ENCODE data around the gene CLEC3B. TPM values are rescaled to one million over a fixed set of nuclear protein-coding genes. Genes with fewer than 3 reads are reported as not detected.

The CLEC3B gene
- total RNA-seq, 2 experiments from 2014 or later: not detected

- intact Hi-C loops (cut with micrococcal nuclease): no loop called here
- no peak overlapping the region for H3K4me3 Mint-ChIP-seq
- peaks cover 23% of the 10 kb centered on the region for H3K4me1 Mint-ChIP-seq (ENCODE audit: low read depth)
- DNase-seq (no peak), ATAC-seq (no peak)
- POLR2A ChIA-PET: no interaction called here
- H3K27me3 Mint-ChIP-seq: no peaks in the 10 kb centered on the region
- peaks cover 72% of the 10 kb centered on the region for H3K36me3 Mint-ChIP-seq (ENCODE audit: low read depth)
- peaks cover 9% of the 10 kb centered on the region for H3K9me3 Mint-ChIP-seq
- TF ChIP-seq, protein P1, sequence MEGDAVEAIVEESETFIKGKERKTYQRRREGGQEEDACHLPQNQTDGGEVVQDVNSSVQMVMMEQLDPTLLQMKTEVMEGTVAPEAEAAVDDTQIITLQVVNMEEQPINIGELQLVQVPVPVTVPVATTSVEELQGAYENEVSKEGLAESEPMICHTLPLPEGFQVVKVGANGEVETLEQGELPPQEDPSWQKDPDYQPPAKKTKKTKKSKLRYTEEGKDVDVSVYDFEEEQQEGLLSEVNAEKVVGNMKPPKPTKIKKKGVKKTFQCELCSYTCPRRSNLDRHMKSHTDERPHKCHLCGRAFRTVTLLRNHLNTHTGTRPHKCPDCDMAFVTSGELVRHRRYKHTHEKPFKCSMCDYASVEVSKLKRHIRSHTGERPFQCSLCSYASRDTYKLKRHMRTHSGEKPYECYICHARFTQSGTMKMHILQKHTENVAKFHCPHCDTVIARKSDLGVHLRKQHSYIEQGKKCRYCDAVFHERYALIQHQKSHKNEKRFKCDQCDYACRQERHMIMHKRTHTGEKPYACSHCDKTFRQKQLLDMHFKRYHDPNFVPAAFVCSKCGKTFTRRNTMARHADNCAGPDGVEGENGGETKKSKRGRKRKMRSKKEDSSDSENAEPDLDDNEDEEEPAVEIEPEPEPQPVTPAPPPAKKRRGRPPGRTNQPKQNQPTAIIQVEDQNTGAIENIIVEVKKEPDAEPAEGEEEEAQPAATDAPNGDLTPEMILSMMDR (IDR thresholded peaks at IDR 0.05): no peak
- H3K27ac Mint-ChIP-seq: no peak overlapping the region
- CTCF ChIA-PET: interaction anchor here (1.8 to 2.1 kb wide), 2 partner anchors 9 to 14 kb away, joined by 6 to 10 read pairs; no protein-coding TSS in a partner anchor
Measured at GRCh38 chr3:45002139-45002660, 23.9 kb upstream of the CLEC3B start.

DNA sequence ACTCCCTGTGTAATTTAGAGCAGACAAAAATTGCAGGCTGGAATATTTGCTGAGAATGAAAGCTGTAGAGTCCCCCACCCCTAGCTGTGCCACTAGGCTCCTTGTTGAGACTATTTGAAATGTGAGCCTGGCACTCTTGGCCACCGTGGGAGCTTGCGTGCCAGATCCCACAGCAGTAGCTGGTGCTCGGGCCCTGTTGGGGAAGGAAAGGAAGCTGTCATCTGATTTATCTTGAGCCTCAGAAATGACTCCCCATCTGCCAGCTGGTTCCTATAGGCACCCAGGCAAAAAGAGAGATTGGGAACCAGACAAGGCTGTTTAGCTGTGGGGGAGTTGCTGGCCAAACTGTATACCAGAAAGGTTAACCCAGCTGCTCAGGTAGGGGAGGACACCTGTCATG, 23.4 kb upstream of the CLEC3B start:
- H3K4me1 Mint-ChIP-seq (ENCODE audit: low read depth): peaks cover 19% of the 10 kb centered on the region

GRCh38 chr3:45003406-45003805, 22.7 kb upstream of the CLEC3B start:
- DNase-seq (no peak), ATAC-seq (no peak)
- Mint-ChIP-seq H3K36me3 (ENCODE audit: low read depth) (peaks cover 72% of the 10 kb centered on the region), H3K4me1 (ENCODE audit: low read depth) (peaks cover 18% of the 10 kb centered on the region), H3K27ac (no peak overlapping the region), H3K9me3 (peaks cover 9% of the 10 kb centered on the region), H3K27me3 (no peaks in the 10 kb centered on the region), H3K4me3 (no peak overlapping the region)
- intact Hi-C loops (cut with micrococcal nuclease): no loop called here
- TF ChIP-seq, protein P1 (IDR thresholded peaks at IDR 0.05): no peak
- ChIA-PET POLR2A (no interaction called here), CTCF (interaction anchor here (1.8 kb wide), 1 partner anchor 10 kb away, joined by 10 read pairs; no protein-coding TSS in a partner anchor)

More for the DNA sequence above, 23.4 kb upstream of the CLEC3B start:
- DNase-seq (no peak), ATAC-seq (no peak)
- ChIA-PET POLR2A (no interaction called here), CTCF (interaction anchor here (1.8 to 2.1 kb wide), 2 partner anchors 10 to 15 kb away, joined by 6 to 10 read pairs; no protein-coding TSS in a partner anchor)
- TF ChIP-seq, protein P1 (IDR thresholded peaks at IDR 0.05): no peak
- Mint-ChIP-seq H3K36me3 (ENCODE audit: low read depth) (peaks cover 71% of the 10 kb centered on the region), H3K4me3 (no peak overlapping the region), H3K27ac (no peak overlapping the region), H3K9me3 (peaks cover 9% of the 10 kb centered on the region), H3K27me3 (no peaks in the 10 kb centered on the region)
- intact Hi-C loops (cut with micrococcal nuclease): no loop called here

- TF ChIP-seq, protein P1 (IDR thresholded peaks at IDR 0.05): no peak
- Mint-ChIP-seq H3K27ac (no peak overlapping the region), H3K36me3 (ENCODE audit: low read depth) (peaks cover 72% of the 10 kb centered on the region), H3K27me3 (no peaks in the 10 kb centered on the region), H3K9me3 (peaks cover 9% of the 10 kb centered on the region), H3K4me1 (ENCODE audit: low read depth) (peaks cover 18% of the 10 kb centered on the region), H3K4me3 (no peak overlapping the region)
- ChIA-PET CTCF (interaction anchor here (1.8 kb wide), 1 partner anchor 11 kb away, joined by 10 read pairs; no protein-coding TSS in a partner anchor), POLR2A (no interaction called here)
- intact Hi-C loops (cut with micrococcal nuclease): no loop called here
- ATAC-seq (no peak), DNase-seq (no peak)
Measured at GRCh38 chr3:45003859-45004258, 22.2 kb upstream of the CLEC3B start.

- no peak for ATAC-seq
- Mint-ChIP-seq H3K27ac (peak overlapping the region; percentile 30), H3K4me1 (ENCODE audit: low read depth) (peaks cover 18% of the 10 kb centered on the region), H3K4me3 (no peak overlapping the region), H3K36me3 (ENCODE audit: low read depth) (peaks cover 57% of the 10 kb centered on the region), H3K9me3 (peaks cover 9% of the 10 kb centered on the region), H3K27me3 (no peaks in the 10 kb centered on the region)
- ChIA-PET CTCF (no interaction called here), POLR2A (no interaction called here)
- no peak for DNase-seq
- intact Hi-C loops (cut with micrococcal nuclease): no loop called here
- TF ChIP-seq, protein P1 (IDR thresholded peaks at IDR 0.05): no peak
Measured at GRCh38 chr3:45007091-45007490, 19.0 kb upstream of the CLEC3B start.

Data from activated CD8-positive, alpha-beta T cell treated with anti-CD3 and anti-CD28 coated beads for 36 hours (primary cell).